Hepatic stellate cell (primary cell): ENCODE measurements around the gene ELP5.

Experiments used
- DNase-seq: peaks from one replicate; pipeline ENCODE4 v3.0.0; 2011; ENCODE audit warnings: low spot score

ELP5 gene

DNA sequence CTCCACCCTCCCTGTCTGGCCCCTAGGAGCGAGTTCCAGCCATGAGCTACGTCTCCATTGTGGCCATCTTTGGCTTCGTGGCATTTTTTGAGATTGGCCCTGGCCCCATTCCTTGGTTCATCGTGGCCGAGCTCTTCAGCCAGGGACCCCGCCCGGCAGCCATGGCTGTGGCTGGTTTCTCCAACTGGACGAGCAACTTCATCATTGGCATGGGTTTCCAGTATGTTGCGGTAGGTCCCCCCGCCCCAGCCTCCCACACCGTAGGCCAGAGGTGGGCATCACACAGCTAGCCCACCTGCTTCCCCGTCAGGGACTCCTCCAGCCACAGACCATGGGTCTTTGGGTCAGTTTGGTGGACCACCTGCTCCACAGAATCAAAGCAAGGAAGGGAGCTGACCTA is 33.7 kb downstream of the ELP5 start:
- DNase-seq, result peak; percentile 0

DNA sequence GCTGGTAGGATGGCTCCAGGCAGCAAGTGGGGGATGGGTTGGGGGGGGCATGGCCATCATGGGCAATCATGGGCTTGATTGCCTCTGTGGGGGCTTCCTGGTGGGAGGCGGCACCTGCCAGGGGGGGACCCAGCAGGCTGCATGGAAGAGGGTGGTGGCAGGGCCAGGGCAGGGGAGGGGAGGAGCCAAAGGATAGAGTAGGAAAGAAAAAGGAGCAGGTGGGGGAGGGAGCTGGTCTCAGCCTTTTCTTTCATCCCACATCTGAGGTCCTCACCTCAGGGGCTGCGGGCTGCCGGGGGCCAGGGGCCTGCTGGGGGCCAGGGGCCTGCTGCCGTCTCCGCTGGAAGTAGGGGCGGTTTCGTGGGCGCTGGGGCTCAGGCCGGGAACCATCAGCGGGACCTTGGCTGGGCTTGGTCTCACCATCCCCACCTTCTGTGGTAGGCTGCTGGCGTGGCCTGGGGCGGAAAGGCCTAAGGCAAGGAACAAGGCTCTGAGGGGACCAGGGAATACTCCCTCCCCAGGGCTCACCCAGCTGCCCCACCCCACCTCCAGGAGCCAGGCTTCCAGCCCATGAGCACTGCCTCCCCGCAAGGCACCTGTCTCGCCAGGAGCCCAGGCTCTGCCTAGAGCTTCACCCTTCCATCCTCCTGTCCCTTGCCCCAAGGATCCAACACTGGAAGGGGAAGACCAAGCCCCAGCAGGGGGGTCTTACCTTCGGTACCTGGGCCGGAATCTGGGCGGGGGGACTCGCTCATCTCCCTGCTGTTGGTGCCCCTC is 37.4 kb downstream of the ELP5 start:
- DNase-seq, result peak; percentile 3

- DNase-seq, result no peak
Measured at GRCh38 chr17:7290166-7290565, 38.2 kb downstream of the ELP5 start.

DNA sequence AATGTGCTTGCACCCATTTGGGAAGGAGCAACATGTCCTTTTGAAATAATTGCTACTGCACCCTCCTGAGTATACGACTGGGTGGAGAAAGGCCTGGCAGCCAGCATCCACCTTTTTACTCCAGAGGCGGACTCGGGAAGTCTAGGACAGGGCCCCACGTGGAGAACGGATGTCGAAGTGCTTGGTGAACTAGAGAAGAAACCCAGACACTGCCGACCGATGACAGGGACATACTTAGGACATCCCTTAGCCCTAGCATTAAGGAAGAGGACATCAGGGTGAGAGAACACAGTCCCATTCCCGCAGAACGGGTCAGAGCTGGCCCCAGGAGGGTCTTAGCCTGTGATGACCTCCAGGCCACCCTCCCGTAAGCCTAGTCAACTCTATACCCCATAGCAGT is 38.7 kb downstream of the ELP5 start:
- DNase-seq, result peak; percentile 10

DNA sequence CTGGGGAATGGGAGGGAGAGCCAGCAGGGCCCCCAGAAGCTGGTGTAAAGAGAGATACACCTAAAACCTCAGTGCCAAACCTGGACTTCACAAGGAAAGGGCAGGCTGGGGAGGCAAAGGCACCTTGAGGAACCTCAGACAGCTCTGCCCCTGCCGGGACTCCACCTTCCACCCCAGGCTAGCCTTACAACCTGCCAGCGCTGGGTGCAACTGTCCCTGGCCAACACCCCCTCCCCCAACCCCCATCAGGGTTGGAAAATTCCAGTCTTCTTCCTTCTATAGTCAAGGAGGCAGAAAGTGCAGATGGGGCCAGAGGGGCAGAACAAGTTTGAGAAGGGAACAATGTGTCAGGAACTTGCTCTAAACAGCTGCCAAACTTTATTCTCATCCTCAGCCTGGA is 40.2 kb downstream of the ELP5 start:
- DNase-seq, result peak; percentile 1

GRCh38 chr17:7292729-7293128 is 40.7 kb downstream of the ELP5 start:
- no peak for DNase-seq

DNA sequence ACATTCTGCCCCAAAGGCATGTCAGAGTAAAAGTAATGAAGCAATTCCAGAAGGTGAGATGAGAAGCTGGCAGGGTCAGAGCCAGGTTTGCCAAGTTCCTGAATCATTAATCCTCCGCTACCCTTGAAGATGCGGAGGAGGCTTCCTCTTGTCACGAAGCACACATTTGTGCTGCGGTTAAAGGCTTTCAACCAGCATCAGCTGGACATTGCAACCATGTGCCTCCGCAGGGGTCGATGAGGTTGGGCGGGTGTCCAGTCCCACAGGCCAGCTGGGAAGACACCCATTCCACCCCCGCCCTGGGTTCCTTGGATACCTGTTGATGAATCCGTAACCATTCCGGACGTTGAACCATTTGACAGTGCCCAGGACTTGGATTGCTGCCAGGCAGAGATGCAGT is 41.1 kb downstream of the ELP5 start:
- DNase-seq, result no peak

- no peak for DNase-seq
Measured at GRCh38 chr17:7293816-7294613, 42.0 kb downstream of the ELP5 start.

DNA sequence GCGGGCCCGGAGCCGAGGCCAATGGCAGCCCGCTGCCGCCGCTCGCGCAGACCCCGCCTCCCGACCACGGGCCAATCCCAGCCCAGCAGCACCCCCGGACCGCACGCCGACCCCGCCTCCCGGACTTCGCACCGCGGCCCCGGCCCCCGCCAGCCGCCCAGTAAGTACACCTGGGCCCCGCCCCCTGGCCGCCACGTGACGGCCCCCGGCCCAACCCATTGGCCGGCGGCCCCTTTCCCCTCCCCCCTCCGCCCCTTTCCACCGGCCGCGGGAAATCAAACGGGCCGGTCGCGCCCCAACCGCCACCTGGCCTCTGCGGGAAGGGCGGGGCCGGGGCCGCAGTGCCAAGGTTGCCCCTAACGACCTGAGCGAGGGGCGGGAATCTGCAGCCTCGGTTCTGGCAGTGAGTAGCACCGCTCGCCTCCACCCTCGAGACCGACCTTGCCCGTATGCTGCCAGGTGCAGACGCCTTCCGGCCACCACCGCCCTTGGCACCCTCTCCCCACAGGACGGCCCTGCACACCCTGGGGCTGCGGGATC is 42.7 kb downstream of the ELP5 start, which contains the start of gene YBX2:
Gene YBX2 (minus strand): TSS at position 26 of the 540 bp plus-strand sequence. CDS start 139 bp downstream, outside the sequence.
- peak; percentile 64 for DNase-seq

- DNase-seq, result no peak
Measured at GRCh38 chr17:7295230-7296180, 43.5 kb downstream of the ELP5 start.

DNA sequence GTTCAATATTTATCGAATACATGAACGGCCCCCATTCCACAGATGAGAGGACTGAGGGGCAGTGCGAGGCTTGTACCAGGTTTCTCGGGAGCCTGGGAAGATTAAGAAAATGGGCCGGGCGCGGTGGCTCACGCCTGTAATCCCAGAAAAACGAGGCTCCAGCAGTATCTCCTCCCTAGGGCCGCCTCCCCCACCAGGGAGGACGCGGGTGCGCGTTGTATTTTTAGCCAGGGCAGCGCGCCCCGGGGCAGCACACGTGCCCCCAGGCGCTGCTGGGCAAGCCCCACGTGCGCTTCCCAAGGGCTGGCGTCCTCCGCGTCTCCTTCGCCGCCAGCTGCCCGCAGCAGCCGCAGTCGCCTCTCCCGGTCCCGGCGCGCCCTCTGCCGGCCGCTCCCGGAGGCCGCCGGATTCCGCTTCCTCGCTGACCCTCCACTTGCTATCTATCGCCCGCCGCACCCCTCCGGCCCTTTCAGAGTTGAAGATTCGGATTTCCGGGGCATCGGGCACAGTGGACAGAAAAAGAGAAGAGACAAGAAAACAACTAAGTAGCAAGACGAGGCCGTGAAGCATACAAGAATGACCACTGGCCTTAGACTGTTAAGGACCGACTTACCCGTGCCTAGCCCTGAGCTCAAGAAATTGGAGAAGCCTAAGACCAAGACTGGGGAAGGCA is 44.3 kb downstream of the ELP5 start:
- DNase-seq, result peak; percentile 89

DNA sequence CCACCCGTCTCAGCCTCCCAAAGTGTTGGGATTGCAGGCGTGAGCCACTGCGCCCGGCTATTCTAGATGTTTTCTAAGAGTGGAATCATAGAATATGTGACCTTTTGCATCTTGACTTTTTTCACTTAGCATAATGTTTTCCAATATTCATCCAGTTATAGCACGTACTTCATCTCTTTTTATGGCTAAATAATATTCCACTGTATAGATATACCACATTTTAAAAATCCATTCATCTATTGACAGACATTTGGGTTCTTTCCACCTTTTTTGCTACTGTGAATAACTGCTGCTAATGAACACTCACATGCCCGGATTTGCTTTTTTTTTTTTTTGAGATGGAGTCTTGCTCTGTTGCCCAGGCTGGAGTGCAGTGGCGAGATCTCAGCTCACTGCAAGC is 52.2 kb downstream of the ELP5 start:
- no peak for DNase-seq

- DNase-seq, result peak; percentile 100
Measured at GRCh38 chr17:7306911-7307685, 55.1 kb downstream of the ELP5 start, which contains the start of gene EIF5A. TSS of gene EIF5A (plus strand) at chr17:7307628. CDS start at chr17:7309636, 2,008 bp downstream.

- no peak for DNase-seq
Measured at GRCh38 chr17:7307686-7308624, 55.9 kb downstream of the ELP5 start.

DNA sequence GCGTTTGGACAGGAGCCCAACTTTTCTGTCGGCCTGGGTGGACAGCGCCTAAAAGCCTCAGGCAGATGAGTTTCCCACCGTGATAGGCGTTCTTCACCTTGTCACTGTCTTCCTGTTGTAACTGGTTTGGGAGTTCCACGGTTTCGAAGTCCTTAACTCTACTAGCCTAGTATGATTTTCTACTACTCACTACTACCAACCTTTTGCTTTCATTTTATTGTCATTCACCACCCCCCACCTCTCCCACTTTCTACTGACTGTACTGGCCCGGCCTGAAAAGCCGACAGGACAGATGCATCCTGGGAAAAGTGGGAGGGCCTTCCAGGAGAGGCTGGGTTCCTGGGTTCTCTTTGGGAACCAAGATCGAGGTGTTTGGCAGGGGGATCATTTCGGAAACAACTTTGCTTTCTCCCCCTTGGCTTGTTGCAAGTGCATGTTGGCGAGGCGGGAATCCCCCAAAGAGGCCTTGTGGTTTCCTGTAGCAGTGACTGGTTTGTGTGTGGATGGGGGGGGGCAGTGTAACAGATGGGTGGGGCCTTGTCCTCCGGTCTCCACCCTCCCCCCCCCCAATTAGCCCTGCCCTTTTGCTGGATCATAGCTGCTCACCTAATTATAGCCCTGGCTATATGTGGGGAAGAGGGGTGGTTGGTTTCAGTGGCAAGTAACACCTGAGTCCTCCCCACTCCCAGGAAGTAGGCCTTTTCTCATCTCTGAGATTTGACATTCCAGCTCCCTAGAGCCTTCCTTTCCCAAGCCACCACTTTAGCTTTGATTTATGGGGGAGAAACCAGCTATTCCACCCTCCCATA is 56.8 kb downstream of the ELP5 start:
- DNase-seq, result peak; percentile 92
